HepG2 (cell line): Measurements from ENCODE around the gene LIPA. TPM values are rescaled to one million over a fixed set of nuclear protein-coding genes. Genes with fewer than 3 reads are reported as not detected.

Experiments used
- CC2D1A ChIP-seq: sonication (generic); formaldehyde crosslinking; IDR thresholded peaks from 2 replicates; pipeline ENCODE4 v1.8.1; 2023; ENCODE audit warnings: mild to moderate bottlenecking, missing genetic modification reagents
- FOXM1 ChIP-seq: sonication (generic); formaldehyde crosslinking; IDR thresholded peaks from 2 replicates; pipeline ENCODE4 v1.5.0; 2020; ENCODE audit warnings: missing genetic modification reagents
- NCOR1 ChIP-seq: fragments of 200-600 bp; sonication (generic); IDR thresholded peaks from 2 replicates; pipeline ENCODE4 v1.7.0; 2017; ENCODE audit warnings: antibody characterized with exemption, low read length, borderline replicate concordance
- NKX3-1 ChIP-seq: sonication (generic); formaldehyde crosslinking; IDR thresholded peaks from 2 replicates; pipeline ENCODE4 v1.5.0; 2020; ENCODE audit warnings: missing genetic modification reagents
- SATB2 ChIP-seq: sonication (generic); formaldehyde crosslinking; IDR thresholded peaks from 2 replicates; pipeline ENCODE4 v1.5.0; 2020; ENCODE audit warnings: missing genetic modification reagents
- WIZ ChIP-seq: sonication (generic); formaldehyde crosslinking; IDR thresholded peaks from 2 replicates; pipeline ENCODE4 v1.5.1; 2020; ENCODE audit warnings: mild to moderate bottlenecking, missing genetic modification reagents
- ZBTB7B ChIP-seq: sonication (generic); formaldehyde crosslinking; IDR thresholded peaks from 2 replicates; pipeline ENCODE4 v1.4.0; 2020; ENCODE audit warnings: missing genetic modification reagents
- ZNF256 ChIP-seq: sonication (generic); formaldehyde crosslinking; conservative IDR thresholded peaks from 2 replicates; pipeline ENCODE4 v1.4.0; 2020; ENCODE audit warnings: missing genetic modification reagents
- ZNF589 ChIP-seq: sonication (generic); formaldehyde crosslinking; conservative IDR thresholded peaks from 2 replicates; pipeline ENCODE4 v1.8.0; 2022; ENCODE audit warnings: mild to moderate bottlenecking, moderate library complexity, missing genetic modification reagents
- ZNF747 ChIP-seq: sonication (generic); formaldehyde crosslinking; IDR thresholded peaks from 2 replicates; pipeline ENCODE4 v1.8.1; 2023; ENCODE audit warnings: missing genetic modification reagents, mild to moderate bottlenecking, borderline replicate concordance
- ZSCAN21 ChIP-seq: sonication (generic); formaldehyde crosslinking; IDR thresholded peaks from 2 replicates; pipeline ENCODE4 v1.8.0; 2022; ENCODE audit warnings: mild to moderate bottlenecking, missing genetic modification reagents, moderate library complexity, borderline replicate concordance
- polyA plus RNA-seq, 8 experiments: library from polyadenylated mRNA; depleted of rRNA in 3 of 8; stranded (reverse) in 7 of 8; unstranded in 1 of 8; fragments of >200 nt; fragmentation: Illumina TruSeq in 4 of 8; extraction: Trizol in 4 of 8; gene quantifications; 2 replicates each; pipeline versions ENCODE4 v1.2.1 to v1.2.3, GENCODE V29; 2011 to 2016; ENCODE audit warnings: low read depth in 4 of 8, missing spikeins in 1 of 8, mixed read lengths in 1 of 8; ENCODE audit not compliant: insufficient read depth in 1 of 8
- total RNA-seq, 5 experiments: library from RNA; depleted of rRNA; stranded (reverse); fragments of >200 nt; fragmentation: Illumina TruSeq; extraction: Trizol; gene quantifications; 2 replicates each; pipeline ENCODE4 v1.2.3, GENCODE V29; 2016; ENCODE audit warnings: low read depth in 1 of 5
- TF ChIP-seq, protein P1 (sequence below): IDR thresholded peaks from 2 replicates; pipeline ENCODE4 v1.6.1; 2016; ENCODE audit warnings: low read depth, missing genetic modification reagents, missing compliant biosample characterization
- TF ChIP-seq, protein P2 (sequence below): sonication (generic); formaldehyde crosslinking; IDR thresholded peaks from 2 replicates; pipeline ENCODE4 v1.4.0; 2020; ENCODE audit warnings: missing genetic modification reagents, borderline replicate concordance
- TF ChIP-seq, protein P3 (sequence below): sonication (generic); formaldehyde crosslinking; IDR thresholded peaks from 2 replicates; pipeline ENCODE4 v1.4.0; 2020; ENCODE audit warnings: missing genetic modification reagents, borderline replicate concordance
- TF ChIP-seq, protein P4 (sequence below): sonication (generic); formaldehyde crosslinking; IDR thresholded peaks from 2 replicates; pipeline ENCODE4 v1.8.1; 2023; ENCODE audit warnings: mild to moderate bottlenecking, missing genetic modification reagents
- TF ChIP-seq, protein P5 (sequence below): sonication (generic); formaldehyde crosslinking; IDR thresholded peaks from 2 replicates; pipeline ENCODE4 v1.4.0; 2020; ENCODE audit warnings: missing genetic modification reagents

Gene LIPA
- total and polyA plus RNA-seq, 2 of the 13 experiments (the other 11 are each of a cell fraction or from before 2014, with no cell fraction given): 57.1 to 79.5 TPM

DNA sequence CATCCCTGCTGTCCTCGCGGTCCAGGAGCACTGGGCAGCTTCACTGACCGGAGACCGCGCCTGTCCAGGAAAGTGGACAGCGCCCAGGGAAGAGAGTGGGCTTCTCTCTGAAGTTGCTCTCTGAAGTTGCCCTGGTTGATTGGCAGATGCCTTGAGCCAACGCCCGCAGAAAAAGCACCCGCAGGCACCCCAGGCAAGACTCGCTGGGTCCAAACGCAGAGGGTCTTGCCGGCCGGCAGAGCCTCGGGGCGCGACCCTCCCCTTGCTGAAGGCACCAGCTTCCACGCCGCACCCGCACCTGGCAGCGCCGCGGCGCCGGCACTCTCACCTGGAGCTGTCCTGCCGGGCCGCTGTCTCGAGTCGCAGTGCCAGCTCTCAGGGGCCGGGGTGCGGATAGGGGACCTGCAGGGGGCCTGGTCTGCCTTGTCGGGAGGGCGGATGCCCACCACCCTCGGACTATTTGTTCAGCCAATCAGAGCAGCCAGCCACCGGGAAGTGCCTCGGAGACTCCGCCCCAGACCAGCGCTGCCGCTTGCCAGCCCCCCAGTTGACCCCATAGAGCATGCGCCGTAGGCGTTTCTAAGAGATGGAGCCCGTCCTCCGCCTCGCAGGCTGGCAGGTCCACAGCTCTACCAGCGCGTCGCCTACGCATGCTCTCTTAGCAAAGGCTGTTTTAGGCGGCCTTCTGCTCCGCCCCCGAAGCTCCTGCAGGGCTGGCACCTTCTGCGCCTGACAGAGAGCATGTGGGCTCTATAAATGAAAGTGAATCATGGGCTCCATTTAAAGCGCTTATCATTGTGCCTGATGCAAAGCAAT lies at the start of gene LIPA (continued):
- TF ChIP-seq, protein P1, sequence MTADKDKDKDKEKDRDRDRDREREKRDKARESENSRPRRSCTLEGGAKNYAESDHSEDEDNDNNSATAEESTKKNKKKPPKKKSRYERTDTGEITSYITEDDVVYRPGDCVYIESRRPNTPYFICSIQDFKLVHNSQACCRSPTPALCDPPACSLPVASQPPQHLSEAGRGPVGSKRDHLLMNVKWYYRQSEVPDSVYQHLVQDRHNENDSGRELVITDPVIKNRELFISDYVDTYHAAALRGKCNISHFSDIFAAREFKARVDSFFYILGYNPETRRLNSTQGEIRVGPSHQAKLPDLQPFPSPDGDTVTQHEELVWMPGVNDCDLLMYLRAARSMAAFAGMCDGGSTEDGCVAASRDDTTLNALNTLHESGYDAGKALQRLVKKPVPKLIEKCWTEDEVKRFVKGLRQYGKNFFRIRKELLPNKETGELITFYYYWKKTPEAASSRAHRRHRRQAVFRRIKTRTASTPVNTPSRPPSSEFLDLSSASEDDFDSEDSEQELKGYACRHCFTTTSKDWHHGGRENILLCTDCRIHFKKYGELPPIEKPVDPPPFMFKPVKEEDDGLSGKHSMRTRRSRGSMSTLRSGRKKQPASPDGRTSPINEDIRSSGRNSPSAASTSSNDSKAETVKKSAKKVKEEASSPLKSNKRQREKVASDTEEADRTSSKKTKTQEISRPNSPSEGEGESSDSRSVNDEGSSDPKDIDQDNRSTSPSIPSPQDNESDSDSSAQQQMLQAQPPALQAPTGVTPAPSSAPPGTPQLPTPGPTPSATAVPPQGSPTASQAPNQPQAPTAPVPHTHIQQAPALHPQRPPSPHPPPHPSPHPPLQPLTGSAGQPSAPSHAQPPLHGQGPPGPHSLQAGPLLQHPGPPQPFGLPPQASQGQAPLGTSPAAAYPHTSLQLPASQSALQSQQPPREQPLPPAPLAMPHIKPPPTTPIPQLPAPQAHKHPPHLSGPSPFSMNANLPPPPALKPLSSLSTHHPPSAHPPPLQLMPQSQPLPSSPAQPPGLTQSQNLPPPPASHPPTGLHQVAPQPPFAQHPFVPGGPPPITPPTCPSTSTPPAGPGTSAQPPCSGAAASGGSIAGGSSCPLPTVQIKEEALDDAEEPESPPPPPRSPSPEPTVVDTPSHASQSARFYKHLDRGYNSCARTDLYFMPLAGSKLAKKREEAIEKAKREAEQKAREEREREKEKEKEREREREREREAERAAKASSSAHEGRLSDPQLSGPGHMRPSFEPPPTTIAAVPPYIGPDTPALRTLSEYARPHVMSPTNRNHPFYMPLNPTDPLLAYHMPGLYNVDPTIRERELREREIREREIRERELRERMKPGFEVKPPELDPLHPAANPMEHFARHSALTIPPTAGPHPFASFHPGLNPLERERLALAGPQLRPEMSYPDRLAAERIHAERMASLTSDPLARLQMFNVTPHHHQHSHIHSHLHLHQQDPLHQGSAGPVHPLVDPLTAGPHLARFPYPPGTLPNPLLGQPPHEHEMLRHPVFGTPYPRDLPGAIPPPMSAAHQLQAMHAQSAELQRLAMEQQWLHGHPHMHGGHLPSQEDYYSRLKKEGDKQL (CRISPR knock-in tag): no peak
- no peak for TF ChIP-seq WIZ (CRISPR knock-in tag)
- TF ChIP-seq ZNF589: no peak
- 0 out of 2 replicates have a peak, but pooled peaks have one; percentile 13 for TF ChIP-seq NKX3-1 (CRISPR knock-in tag)
- TF ChIP-seq CC2D1A (CRISPR knock-in tag): no peak
- TF ChIP-seq ZSCAN21 (CRISPR knock-in tag): peak; percentile 79; the same call in 1 of the 2 replicates
- TF ChIP-seq FOXM1 (CRISPR knock-in tag): no peak
- TF ChIP-seq ZNF747 (CRISPR knock-in tag): no peak
- TF ChIP-seq, protein P2, sequence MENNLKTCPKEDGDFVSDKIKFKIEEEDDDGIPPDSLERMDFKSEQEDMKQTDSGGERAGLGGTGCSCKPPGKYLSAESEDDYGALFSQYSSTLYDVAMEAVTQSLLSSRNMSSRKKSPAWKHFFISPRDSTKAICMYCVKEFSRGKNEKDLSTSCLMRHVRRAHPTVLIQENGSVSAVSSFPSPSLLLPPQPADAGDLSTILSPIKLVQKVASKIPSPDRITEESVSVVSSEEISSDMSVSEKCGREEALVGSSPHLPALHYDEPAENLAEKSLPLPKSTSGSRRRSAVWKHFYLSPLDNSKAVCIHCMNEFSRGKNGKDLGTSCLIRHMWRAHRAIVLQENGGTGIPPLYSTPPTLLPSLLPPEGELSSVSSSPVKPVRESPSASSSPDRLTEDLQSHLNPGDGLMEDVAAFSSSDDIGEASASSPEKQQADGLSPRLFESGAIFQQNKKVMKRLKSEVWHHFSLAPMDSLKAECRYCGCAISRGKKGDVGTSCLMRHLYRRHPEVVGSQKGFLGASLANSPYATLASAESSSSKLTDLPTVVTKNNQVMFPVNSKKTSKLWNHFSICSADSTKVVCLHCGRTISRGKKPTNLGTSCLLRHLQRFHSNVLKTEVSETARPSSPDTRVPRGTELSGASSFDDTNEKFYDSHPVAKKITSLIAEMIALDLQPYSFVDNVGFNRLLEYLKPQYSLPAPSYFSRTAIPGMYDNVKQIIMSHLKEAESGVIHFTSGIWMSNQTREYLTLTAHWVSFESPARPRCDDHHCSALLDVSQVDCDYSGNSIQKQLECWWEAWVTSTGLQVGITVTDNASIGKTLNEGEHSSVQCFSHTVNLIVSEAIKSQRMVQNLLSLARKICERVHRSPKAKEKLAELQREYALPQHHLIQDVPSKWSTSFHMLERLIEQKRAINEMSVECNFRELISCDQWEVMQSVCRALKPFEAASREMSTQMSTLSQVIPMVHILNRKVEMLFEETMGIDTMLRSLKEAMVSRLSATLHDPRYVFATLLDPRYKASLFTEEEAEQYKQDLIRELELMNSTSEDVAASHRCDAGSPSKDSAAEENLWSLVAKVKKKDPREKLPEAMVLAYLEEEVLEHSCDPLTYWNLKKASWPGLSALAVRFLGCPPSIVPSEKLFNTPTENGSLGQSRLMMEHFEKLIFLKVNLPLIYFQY (CRISPR knock-in tag): 0 out of 2 replicates have a peak, but pooled peaks have one; percentile 8
- TF ChIP-seq ZNF256 (CRISPR knock-in tag): no peak
- TF ChIP-seq, protein P3, sequence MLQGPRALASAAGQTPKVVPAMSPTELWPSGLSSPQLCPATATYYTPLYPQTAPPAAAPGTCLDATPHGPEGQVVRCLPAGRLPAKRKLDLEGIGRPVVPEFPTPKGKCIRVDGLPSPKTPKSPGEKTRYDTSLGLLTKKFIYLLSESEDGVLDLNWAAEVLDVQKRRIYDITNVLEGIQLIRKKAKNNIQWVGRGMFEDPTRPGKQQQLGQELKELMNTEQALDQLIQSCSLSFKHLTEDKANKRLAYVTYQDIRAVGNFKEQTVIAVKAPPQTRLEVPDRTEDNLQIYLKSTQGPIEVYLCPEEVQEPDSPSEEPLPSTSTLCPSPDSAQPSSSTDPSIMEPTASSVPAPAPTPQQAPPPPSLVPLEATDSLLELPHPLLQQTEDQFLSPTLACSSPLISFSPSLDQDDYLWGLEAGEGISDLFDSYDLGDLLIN (CRISPR knock-in tag): no peak
- TF ChIP-seq ZBTB7B (CRISPR knock-in tag): peak; percentile 93
- TF ChIP-seq, protein P4, sequence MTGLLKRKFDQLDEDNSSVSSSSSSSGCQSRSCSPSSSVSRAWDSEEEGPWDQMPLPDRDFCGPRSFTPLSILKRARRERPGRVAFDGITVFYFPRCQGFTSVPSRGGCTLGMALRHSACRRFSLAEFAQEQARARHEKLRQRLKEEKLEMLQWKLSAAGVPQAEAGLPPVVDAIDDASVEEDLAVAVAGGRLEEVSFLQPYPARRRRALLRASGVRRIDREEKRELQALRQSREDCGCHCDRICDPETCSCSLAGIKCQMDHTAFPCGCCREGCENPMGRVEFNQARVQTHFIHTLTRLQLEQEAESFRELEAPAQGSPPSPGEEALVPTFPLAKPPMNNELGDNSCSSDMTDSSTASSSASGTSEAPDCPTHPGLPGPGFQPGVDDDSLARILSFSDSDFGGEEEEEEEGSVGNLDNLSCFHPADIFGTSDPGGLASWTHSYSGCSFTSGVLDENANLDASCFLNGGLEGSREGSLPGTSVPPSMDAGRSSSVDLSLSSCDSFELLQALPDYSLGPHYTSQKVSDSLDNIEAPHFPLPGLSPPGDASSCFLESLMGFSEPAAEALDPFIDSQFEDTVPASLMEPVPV (CRISPR knock-in tag): no peak
- TF ChIP-seq NCOR1: no peak
- TF ChIP-seq, protein P5, sequence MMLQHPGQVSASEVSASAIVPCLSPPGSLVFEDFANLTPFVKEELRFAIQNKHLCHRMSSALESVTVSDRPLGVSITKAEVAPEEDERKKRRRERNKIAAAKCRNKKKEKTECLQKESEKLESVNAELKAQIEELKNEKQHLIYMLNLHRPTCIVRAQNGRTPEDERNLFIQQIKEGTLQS (CRISPR knock-in tag): no peak
- no peak for TF ChIP-seq SATB2 (CRISPR knock-in tag)
